ENCODE results near the gene GPATCH8. TPM values are rescaled to one million over a fixed set of nuclear protein-coding genes. Genes with fewer than 3 reads are reported as not detected.

The GPATCH8 gene
- total RNA-seq, 4 donors from 2014 or later, result 14.5 to 53.1 (median 31.2) TPM

- Histone ChIP-seq H3K27ac (peak overlapping the region in 1 of 4 donors; percentile 57), H3K9me3 (no peaks in the 10 kb centered on the region), H3K4me1 (peaks cover 0 to 7% (median 6%) of the 10 kb centered on the region in 4 donors), H3K27me3 (peaks cover 8% of the 10 kb centered on the region), H3K36me3 (no peaks in the 10 kb centered on the region), H3K4me3 (no peak overlapping the region)
- in situ Hi-C loops (cut with MboI; ENCODE audit: low pct_ligation_motif_present in 1 of 4, low pct_unique_long_range_greater_than_20kb in 1 of 4, low sequenced_read_pairs in 3 of 4), result loop anchor here (10.0 to 25.0 kb wide), 2 partner anchors 101 to 108 kb away; no protein-coding TSS in a partner anchor
- 40 to 69% methylated on average over 1 to 12 of the region's 12 CpGs for WGBS, 2 donors (ENCODE audit: low coverage in 1 of 2)
- TF ChIP-seq EP300 (IDR thresholded peaks at IDR 0.05; ENCODE audit: low read depth) (no peak), POLR2A (IDR thresholded peaks at IDR 0.05) (no peak), POLR2AphosphoS5 (IDR thresholded peaks at IDR 0.05) (no peak)
- TF ChIP-seq, protein P1, sequence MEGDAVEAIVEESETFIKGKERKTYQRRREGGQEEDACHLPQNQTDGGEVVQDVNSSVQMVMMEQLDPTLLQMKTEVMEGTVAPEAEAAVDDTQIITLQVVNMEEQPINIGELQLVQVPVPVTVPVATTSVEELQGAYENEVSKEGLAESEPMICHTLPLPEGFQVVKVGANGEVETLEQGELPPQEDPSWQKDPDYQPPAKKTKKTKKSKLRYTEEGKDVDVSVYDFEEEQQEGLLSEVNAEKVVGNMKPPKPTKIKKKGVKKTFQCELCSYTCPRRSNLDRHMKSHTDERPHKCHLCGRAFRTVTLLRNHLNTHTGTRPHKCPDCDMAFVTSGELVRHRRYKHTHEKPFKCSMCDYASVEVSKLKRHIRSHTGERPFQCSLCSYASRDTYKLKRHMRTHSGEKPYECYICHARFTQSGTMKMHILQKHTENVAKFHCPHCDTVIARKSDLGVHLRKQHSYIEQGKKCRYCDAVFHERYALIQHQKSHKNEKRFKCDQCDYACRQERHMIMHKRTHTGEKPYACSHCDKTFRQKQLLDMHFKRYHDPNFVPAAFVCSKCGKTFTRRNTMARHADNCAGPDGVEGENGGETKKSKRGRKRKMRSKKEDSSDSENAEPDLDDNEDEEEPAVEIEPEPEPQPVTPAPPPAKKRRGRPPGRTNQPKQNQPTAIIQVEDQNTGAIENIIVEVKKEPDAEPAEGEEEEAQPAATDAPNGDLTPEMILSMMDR (IDR thresholded peaks at IDR 0.05), result no peak
- DNase-seq, result no peak
- intact Hi-C loops (cut with DNase I; ENCODE audit: low total_unique reads), result no loop called here
These were observed 33.1 kb upstream of the GPATCH8 start for GRCh38 chr17:44536090-44536953.

DNA sequence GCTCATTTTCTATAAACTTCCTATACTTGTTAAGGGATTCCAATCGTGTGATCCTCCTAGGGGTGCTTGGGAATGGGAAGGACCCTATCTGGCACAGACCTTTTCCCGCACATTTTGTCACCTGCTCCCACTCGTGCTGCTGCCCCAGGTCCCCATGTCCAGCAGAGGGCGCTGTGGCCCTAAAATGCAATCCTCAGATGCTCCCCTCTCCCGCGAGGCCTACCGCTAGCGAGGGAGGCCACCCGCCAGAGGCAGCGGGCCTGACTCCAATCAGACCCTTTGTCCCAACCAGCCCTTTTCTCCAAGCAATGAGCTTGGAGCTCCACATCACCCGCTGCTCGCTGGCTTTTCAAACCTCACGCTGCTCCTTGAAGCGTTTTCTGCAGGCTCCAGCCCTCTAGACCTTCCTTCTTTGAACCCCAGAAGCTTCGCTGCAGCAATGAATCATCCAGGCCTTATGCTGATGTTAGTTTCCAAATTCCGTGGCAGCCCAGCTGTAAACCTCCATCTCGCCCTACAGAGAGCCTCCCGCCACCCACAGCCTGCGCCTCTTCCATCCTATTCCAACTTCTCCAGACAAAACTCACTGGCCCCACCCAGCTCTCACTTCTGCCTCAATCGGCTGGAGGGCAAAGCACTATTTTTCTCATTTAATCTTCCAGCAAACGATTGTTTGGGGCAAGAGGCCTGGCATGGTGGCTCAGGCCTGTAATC, 30.5 kb upstream of the GPATCH8 start:
- Histone ChIP-seq H3K27ac (peak overlapping the region; percentile 37 to 67 (median 53)), H3K4me1 (peaks cover 0 to 7% (median 6%) of the 10 kb centered on the region in 4 donors), H3K4me3 (peak overlapping the region in 1 of 4 donors; percentile 28), H3K9me3 (no peaks in the 10 kb centered on the region), H3K27me3 (no peaks in the 10 kb centered on the region), H3K36me3 (no peaks in the 10 kb centered on the region)
- DNase-seq, result peak; percentile 89
- intact Hi-C loops (cut with DNase I; ENCODE audit: low total_unique reads) (loop anchor here (5.0 kb wide), 1 partner anchor 104 kb away; no protein-coding TSS in a partner anchor), in situ Hi-C loops (cut with MboI; ENCODE audit: low pct_ligation_motif_present in 1 of 4, low pct_unique_long_range_greater_than_20kb in 1 of 4, low sequenced_read_pairs in 3 of 4) (loop anchor here (10.0 to 25.0 kb wide), 2 partner anchors 104 to 111 kb away; no protein-coding TSS in a partner anchor)
- 20 to 24% methylated on average over 2 to 21 of the region's 21 CpGs for WGBS, 2 donors (ENCODE audit: low coverage in 1 of 2)
- no peak for TF ChIP-seq POLR2AphosphoS5 (IDR thresholded peaks at IDR 0.05)
- TF ChIP-seq EP300 (IDR thresholded peaks at IDR 0.05; ENCODE audit: low read depth), result no peak
- TF ChIP-seq, protein P1 (IDR thresholded peaks at IDR 0.05), result peak; percentile 90 to 97 (median 96)

GRCh38 chr17:44530896-44531418, 27.8 kb upstream of the GPATCH8 start:
- WGBS, 2 donors (ENCODE audit: low coverage in 1 of 2), result 50 to 77% methylated on average over 2 to 7 of the region's 7 CpGs
- in situ Hi-C loops (cut with MboI; ENCODE audit: low pct_ligation_motif_present in 1 of 4, low pct_unique_long_range_greater_than_20kb in 1 of 4, low sequenced_read_pairs in 3 of 4), result loop anchor here (10.0 to 25.0 kb wide), 2 partner anchors 106 to 114 kb away; no protein-coding TSS in a partner anchor
- H3K27ac ChIP-seq, result no peak overlapping the region

More at GRCh38 chr17:44530896-44531418, 27.8 kb upstream of the GPATCH8 start:
- intact Hi-C loops (cut with DNase I; ENCODE audit: low total_unique reads), result loop anchor here (5.0 kb wide), 1 partner anchor 106 kb away; no protein-coding TSS in a partner anchor
- Histone ChIP-seq H3K4me1 (peaks cover 0 to 7% (median 6%) of the 10 kb centered on the region in 4 donors), H3K9me3 (no peaks in the 10 kb centered on the region), H3K4me3 (no peak overlapping the region), H3K27me3 (no peaks in the 10 kb centered on the region), H3K36me3 (no peaks in the 10 kb centered on the region)
- no peak for TF ChIP-seq POLR2A (IDR thresholded peaks at IDR 0.05)
- TF ChIP-seq, protein P1 (IDR thresholded peaks at IDR 0.05), result no peak
- DNase-seq, result no peak

Data from transverse colon (tissue), 4 donors.